GM21528 (cell line): ENCODE data around the gene ONECUT3.

Experiments
- ATAC-seq: cut with Tn5 transposase; IDR thresholded peaks from one replicate; pipeline ENCODE4 v1.9.1; 2021; ENCODE audit warnings: mild to moderate bottlenecking, moderate library complexity; ENCODE audit not compliant: unreplicated experiment, low FRiP score

Gene ONECUT3

DNA sequence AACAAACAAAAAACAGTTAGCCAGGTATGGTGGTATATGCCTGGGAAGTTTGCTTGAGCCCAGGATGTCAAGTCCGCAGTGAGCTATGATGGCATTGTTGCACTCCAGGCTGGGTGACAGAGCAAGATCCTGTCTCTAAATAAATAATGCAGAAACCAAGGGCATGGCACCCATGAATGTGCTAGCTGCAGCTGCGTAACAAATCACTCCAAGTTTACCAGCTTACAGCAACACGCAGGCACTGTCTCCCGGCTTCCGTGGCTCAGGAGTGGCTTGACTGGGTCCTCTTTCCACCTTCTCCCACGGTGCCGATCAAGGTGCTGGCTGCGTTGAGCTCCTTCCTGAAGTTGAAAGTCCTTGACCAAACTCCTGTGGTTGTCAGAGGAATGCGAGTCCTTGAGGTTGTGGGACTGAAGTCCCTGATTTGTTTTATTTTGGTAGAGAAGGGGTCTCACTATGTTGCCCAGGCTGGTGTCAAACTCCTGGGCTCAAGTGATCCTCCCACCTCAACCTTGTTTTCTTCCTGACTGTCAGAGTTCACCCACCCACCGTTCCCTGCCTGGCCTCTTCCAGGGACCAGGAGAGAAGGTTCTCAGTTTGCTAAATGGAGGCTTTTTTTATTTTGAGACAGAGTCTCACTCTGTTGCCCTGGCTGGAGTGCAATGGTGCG, 13.2 kb upstream of the ONECUT3 start:
- ATAC-seq, result no peak

DNA sequence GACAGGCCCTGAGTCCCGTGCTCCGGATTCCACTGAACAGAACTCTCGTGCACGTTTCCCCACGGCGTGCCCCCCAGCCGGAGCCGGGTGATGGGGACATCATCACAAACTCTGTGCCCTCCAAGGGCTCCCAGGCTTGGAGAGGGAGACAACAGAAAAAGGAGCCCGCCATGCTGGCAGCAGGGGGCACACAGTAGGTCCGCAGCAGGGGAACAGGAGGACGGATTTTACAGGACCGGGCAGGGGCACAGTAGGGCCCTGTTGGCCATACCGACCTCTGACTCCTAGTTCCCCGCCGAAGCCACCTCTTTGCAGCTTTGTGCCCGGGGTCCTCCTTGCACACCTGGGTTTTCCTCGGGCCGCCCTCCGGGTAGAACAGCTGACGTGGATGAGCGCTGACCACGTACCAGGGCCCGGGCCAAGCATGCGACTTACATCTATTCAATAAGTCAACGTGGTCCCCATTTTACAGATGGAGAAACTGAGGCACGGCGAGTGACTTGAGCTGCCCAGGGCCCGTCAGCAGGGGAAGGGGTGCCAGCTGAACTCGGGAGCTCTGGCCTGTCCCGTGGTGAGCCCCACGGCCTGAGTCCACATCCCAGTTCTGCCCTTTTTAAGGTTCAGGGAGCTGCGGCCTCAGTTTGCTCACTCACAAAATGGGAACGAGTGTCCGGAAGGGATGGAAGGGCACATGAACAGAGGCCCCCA, 10.2 kb upstream of the ONECUT3 start:
- ATAC-seq, result no peak

DNA sequence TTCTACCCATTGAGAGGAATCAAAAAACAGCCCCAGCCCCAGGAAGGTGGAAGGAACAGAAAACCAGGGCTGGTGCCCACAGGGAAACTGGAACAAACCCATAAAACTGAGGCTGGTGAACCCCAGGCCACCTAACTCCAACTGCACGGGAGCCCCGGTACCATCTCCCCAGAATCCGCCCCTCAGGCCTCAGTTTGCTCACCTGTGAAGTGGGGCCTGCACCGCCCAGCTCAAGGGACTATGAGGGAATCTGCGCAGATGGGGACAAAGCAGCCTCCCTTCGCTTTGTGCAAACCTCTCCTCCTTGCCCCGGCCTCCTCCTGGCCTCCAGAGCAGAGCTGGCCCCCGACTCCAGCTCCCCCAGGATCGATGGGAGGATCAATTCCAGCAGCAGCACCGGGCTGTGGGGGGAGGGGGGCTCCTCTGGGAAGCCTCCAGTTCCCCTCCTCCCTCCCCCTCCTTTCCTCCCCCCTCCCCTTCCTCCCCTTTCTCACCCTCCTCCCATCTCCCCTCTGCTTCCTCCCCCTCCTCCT, 9.1 kb upstream of the ONECUT3 start:
- no peak for ATAC-seq

DNA sequence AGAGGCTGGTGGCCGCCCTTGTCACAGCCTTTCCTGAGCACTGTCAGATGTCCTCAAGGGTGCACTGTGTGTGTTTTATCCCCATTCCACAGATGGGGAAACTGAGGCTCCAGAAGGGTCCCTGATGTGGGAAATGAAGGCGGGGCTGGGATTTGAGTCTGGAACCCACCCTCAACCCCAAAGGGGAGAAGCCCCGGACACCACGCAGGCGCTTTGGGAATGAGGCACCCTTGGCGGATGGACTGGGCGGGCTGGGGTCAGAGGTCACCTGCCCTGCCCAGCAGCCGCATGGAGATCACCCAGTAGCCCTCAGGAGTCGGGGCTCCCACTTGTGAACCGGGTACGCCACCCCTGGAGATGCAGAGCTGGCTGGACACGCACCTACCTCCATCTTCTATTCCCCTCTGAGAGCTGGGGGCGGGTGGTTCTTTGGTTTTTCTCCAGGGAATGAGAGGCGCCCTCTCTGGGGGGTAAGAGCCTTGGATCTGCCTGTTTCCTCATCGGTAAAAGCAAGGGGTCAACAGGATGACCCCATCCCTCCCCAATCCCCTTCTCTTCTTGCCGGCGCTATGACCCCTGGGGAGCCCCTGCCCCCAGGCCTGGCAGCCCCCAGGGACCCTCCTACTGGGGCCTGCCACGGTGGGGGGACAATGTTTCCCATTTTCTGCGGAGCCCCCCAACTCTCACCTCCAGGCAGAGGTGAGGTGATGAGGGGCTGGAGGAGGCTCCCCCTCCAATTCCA, 8.3 kb upstream of the ONECUT3 start:
- ATAC-seq, result no peak

DNA sequence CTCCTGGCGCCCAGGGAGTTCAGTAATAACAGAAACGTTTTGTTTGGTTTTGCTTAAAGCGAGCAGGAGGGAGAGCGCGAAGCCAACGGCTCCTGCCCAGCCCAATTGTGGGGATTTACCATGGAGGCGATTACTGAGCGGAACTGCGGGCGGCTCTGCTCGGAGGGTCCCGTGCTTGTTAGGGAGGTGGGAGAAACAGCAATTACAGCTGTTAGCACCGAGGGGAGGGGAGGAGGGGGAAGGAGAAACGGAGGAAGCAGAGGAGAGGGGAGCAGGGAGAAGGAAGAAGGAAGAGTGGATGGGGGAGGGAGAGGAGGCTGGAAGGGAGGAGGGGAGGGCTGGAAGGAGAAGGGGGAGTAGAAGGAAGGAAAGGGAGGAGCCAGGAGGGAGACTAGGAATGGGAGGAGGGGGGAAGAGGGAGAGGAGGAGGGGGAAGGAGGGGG, 7.7 kb upstream of the ONECUT3 start:
- no peak for ATAC-seq

DNA sequence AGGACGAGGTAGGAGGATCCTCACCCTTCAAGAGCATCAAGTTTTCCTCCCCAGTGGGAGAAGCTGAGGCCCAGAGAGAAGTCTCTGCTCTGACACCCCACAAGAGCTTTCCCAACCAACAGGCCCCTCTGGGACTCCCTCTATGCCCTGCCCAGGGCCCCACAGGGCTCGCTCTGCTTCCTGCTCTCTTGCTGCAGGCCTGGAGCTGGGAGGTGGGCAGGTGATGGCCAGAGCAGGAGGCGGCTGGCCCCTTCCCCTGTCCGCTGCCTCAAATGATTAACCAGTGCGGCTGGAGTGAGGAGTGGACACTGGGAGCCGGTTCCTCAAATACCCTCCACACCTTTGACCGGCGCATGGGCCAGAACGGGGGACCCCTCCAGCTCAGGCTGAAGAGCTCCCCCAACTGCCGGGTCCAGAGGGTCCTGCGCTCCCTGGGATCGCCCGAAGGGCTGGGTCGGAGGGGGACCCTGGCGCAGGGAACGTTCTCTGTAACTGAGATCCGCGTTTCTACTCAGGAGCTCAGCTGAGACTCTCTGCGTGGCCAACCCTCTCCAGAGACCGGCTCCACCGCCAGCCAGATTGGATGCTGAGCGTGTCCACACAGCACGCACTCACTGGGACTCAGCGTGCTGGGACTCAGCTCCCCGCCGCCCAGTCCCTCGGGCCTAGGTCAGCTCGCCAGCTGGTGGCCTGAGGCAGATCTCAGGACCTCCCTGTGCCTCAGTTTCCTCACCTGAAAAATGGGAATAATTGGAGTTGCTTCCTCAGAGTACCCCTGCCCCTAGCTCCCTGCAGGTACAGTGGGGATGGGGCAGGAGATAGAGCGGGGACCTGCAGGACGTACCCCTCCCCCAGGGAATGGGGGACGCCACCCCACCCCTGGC, 6.7 kb upstream of the ONECUT3 start:
- ATAC-seq, result no peak

DNA sequence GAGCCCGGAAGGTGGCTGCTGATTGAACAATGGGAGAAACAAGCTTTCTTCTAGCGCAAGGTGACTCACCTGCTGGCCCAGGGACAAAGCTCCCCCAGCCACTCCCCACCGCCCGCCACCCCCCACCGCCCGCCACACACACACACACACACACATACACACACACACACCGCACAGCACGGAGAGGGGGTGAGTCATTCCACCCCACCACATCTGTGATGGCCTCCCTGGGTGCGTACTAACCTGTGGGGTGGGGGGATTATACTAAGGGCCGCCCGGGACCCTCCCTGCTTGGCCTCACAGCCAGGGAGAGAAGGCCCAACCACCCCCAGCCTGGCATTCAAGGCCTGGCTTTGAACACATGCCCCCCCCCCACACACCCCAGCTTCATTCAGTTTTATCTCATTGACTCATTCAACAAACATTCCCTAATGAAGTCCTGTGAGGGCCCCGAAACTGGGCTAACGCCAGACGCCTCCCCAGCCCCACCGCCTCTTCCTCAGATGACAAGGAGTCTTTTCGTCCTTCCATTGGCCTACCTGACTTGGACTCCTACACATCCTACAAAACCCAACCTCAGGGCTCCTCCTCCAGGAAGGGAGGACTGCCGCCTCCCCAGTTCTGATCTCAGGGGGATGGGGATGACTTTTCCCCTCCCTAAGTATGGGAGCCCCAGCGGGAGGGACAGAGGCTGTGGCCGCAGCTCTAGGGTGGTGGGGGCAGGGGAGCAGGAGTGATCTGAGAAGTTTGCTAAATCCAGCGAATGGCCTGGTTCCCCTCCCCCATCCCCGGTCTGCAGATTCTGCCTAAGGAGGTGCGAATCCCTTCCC, 5.8 kb upstream of the ONECUT3 start:
- no peak for ATAC-seq

DNA sequence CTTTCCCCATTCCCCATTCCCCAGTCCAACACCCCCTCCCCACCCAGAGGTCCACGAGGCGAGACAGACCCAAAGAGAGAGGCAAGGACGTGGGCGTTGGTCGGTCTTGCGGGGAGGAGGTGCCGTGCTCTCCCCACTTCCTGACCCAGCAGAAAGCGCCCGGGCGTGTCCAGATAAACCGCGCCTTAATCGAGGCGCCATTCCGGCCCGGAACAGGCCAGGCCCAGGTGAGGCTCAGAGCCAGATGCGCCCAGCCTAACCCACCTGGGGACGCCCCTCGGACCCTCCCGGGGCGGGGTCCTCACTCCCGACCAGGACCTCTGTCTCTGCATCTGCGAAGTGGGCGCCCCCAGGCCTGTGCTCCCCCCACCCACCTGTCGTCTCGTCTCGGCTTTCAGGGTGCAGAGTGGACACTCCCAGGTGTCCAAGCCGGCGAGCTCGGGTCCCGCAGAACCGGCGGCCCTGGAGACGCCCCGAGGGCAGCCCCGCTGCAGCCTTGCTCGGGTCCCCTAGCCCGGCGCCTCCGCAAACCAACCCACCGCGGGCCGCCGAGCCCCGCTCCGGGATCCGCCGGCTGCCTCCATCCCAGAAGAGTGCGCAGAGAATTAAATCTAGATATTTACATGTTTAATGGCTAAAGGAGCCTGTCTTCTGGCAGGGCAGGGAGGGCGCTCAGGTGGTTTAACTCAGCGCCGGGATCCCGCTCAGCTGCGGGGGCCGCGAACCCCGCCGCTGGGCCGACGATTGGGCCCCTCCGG, 5.0 kb upstream of the ONECUT3 start:
- no peak for ATAC-seq

DNA sequence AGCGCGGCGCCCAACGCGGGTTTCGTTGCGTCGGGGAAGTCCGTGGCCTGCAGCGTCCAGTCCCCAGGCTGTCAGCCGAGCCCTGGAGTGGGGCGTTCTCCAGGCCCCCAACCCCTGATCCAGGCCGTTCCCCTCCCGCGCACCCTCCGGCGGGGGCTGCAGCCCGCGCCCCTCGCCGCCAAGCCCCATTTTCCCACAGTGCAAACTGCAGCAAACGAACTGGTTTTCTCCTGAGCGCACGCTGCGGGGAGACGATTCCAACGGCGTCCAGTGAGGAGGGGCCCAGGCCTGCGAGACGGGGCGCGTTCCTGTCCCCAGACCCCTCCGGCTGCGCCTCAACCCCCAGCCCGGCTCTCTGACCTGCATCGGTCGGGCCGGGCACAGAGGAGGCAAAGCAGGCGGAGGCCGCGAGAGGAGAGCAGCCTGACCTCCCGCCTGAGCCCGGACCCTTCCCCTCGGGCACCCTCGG, 4.4 kb upstream of the ONECUT3 start:
- ATAC-seq, result no peak

DNA sequence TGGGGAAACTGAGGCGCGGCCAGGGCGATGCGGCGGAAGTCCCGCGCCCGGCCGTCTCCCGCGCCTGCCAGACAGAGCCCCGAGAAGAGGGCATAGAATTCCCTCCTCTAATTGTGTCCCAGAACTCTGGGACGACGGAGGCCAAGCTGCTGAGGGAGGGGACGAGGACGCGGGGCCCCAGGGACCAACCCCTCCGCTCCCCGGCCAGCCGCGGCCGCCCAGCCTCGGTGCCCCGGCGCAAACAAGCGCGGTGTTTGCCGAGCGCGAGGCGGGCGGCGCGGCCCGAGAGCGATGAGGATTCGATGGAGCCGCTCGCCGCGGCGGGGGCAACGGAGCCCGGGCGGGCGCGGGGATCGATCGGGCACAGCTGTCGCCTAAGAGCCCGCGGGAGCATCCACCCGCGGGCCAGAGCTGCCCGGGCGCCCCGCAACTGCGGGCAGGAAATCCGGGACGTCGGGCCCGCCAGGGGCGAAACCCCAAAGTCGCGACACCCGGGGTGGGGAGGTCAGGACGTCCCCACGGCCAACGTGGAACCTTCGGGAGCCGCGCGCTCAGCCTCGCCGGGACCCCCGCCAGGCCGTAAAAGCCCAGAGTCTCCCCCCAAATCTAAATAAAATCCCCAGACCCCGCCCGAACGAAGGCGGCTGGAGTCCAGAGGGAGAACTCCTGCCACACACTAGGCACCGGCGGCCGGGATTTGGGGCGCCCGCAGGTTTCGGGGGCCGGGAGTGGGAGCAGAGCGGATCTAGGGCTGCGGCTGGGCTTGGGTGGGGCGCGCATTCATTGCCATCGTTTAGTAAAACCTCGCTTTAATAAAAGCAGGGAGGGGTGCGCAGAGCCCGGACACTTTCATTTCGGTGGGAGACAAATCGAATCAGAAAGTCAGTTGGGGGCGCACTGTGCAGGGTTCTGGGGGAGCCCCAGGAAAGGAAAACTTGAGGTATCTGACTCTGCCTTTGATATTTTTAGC, 3.6 kb upstream of the ONECUT3 start:
- no peak for ATAC-seq

DNA sequence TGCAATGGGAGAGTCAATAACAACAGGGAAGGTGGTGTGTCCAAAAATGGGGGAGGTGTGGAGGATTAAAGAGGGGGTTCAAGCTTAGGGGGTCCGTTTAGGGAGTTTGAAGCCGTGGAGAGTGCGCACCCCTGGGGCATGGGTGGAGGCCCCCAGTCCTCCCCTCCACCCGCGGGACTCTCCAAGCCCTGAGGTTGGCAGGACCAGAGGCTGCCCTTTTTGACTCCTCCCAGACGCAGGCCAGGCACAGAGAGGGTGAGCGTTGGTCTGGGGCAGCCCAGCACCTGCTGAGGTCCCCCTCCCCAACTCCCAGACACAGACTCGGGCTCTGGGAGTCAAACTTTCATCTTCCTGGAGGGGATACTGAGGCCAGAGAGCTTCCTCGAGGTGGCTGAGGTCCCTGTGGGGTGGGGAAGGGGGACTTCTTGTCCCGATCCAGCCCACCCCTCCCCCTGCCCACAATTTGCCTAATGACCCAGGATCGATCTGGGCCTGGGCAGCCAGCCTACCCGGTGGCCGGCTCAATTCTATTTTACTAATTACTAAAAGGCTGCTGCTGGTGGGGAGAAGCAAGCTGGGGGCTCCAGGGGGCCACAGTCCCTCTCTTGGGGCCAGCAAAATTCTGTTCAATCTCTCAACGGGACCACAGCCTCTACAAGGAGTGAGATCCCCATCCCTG, 2.8 kb upstream of the ONECUT3 start:
- no peak for ATAC-seq

DNA sequence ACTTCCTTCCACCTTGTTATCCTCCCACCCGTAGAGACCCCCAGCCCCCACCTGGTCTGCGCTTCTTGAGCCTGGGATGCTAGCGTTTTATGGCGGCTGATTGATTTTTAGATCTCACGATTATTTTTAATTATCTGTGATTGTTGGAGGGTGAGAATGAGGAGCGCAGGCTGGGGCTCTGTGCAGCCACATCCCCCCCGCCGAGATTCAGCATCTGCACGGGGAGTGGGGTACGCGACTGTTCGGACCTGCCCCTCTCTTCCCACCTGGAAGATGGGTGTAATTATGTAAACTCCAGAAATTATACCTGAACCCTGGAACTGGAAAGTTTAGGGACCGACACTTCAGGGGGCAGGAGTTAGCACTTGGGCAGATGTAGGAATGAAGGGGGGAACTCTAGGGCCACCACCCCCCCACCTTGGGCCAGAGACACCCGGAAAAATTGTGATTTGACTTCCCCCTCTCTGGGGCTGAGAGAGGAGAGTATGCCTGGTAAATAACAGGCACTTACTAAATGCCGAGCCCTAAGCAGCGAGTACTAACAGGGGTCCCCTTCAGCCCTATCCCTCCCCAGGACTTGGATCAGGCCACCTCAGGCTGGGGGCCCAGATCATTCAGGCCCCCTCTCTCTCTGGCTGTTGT, 1.8 kb upstream of the ONECUT3 start:
- ATAC-seq, result no peak

DNA sequence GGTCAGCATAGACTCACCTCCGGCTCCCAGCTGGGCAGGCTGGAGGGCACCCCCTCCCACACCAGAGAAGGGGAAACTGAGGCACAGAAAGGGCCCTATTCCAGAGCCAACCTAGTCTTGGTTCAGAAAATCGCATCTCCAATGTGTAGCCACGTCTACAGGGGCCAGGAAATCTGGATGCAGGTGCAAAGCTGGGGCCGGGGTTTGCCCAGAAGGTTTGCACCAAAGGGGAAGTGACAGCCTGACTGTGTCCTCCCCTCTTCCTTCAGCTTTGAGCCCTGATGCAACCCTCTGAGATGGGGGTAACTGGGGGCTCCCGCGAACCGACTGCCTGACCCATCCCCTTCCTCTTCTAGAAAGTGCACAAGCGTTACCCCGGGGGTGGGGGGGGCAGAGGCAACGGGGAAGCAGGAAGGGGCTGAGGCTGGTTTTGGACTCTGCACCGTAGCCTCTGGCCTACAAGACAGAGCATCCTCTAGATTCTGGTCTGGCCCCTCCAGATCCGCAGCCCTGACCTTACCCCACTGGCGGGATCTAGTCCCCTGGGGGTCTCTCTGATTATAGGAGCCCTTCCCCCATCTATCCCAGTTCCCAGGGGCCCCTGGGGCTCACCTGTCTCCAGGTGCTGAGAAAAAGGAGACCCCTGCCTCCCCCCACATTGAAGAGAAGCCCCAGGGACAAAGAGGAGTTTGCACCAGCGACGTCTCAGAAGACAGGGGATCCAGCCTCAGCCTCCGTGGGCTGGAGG, 1.1 kb upstream of the ONECUT3 start:
- ATAC-seq, result no peak

DNA sequence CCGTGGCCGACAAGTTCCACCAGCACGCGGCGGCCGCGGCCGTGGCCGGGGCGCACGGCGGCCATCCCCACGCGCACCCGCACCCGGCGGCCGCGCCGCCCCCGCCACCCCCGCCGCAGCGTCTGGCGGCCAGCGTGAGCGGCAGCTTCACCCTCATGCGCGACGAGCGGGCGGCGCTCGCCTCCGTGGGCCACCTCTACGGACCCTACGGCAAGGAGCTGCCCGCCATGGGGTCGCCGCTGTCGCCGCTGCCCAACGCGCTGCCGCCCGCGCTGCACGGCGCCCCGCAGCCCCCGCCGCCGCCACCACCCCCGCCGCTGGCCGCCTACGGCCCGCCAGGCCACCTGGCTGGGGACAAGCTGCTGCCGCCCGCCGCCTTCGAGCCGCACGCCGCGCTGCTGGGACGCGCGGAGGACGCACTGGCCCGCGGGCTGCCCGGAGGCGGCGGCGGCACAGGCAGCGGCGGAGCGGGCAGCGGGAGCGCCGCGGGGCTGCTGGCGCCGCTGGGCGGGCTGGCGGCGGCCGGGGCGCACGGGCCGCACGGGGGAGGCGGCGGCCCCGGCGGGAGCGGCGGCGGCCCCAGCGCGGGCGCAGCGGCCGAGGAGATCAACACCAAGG, 821 bp downstream of the ONECUT3 start:
- ATAC-seq, result no peak
